ENCODE results near the gene NPFF. TPM values are rescaled to one million over a fixed set of nuclear protein-coding genes. Genes with fewer than 3 reads are reported as not detected.

Gene NPFF
- total and polyA plus RNA-seq, 2 of the 13 experiments (the other 11 are each of a cell fraction or from before 2014, with no cell fraction given) = not detected

- 0 out of 2 replicates have a peak, but pooled peaks have one; percentile 20 for TF ChIP-seq KAT8 (CRISPR knock-in tag; IDR thresholded peaks at IDR 0.05)
- TF ChIP-seq RBM39 (IDR thresholded peaks at IDR 0.05; ENCODE audit: low read depth, low read length, poor library complexity, severe bottlenecking) = peak; percentile 47
- no peak for TF ChIP-seq ZNF280D (CRISPR knock-in tag; IDR thresholded peaks at IDR 0.05)
- TF ChIP-seq ZBTB21 (CRISPR knock-in tag; IDR thresholded peaks at IDR 0.05) = no peak
- no peak for TF ChIP-seq TFDP1 (CRISPR knock-in tag; IDR thresholded peaks at IDR 0.05; ENCODE audit: borderline replicate concordance)
- no peak for TF ChIP-seq ZNF616 (CRISPR knock-in tag; IDR thresholded peaks at IDR 0.05; ENCODE audit: low read depth)
- TF ChIP-seq ZFP62 (CRISPR knock-in tag; IDR thresholded peaks at IDR 0.05) = no peak
- no peak for TF ChIP-seq ZNF33B (CRISPR knock-in tag; IDR thresholded peaks at IDR 0.05)
- peak; percentile 45; the same call in 1 of the 2 replicates for TF ChIP-seq YEATS2 (CRISPR knock-in tag; IDR thresholded peaks at IDR 0.05; ENCODE audit: borderline replicate concordance)
- TF ChIP-seq, protein P1, sequence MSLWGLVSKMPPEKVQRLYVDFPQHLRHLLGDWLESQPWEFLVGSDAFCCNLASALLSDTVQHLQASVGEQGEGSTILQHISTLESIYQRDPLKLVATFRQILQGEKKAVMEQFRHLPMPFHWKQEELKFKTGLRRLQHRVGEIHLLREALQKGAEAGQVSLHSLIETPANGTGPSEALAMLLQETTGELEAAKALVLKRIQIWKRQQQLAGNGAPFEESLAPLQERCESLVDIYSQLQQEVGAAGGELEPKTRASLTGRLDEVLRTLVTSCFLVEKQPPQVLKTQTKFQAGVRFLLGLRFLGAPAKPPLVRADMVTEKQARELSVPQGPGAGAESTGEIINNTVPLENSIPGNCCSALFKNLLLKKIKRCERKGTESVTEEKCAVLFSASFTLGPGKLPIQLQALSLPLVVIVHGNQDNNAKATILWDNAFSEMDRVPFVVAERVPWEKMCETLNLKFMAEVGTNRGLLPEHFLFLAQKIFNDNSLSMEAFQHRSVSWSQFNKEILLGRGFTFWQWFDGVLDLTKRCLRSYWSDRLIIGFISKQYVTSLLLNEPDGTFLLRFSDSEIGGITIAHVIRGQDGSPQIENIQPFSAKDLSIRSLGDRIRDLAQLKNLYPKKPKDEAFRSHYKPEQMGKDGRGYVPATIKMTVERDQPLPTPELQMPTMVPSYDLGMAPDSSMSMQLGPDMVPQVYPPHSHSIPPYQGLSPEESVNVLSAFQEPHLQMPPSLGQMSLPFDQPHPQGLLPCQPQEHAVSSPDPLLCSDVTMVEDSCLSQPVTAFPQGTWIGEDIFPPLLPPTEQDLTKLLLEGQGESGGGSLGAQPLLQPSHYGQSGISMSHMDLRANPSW (CRISPR knock-in tag; IDR thresholded peaks at IDR 0.05; ENCODE audit: borderline replicate concordance) = 0 out of 2 replicates have a peak, but pooled peaks have one; percentile 33
- TF ChIP-seq RARA (CRISPR knock-in tag; IDR thresholded peaks at IDR 0.05) = no peak
- no peak for TF ChIP-seq ZNF160 (CRISPR knock-in tag; IDR thresholded peaks at IDR 0.05)
- TF ChIP-seq ZNF605 (CRISPR knock-in tag; IDR thresholded peaks at IDR 0.05) = 0 out of 2 replicates have a peak, but pooled peaks have one; percentile 39
- no peak for TF ChIP-seq EHMT2 (IDR thresholded peaks at IDR 0.05; ENCODE audit: borderline replicate concordance, low read depth, low read length)
- peak; percentile 29; the same call in 1 of the 2 replicates for TF ChIP-seq ZBTB2 (CRISPR knock-in tag; IDR thresholded peaks at IDR 0.05; ENCODE audit: low read depth)
- TF ChIP-seq, protein P2, sequence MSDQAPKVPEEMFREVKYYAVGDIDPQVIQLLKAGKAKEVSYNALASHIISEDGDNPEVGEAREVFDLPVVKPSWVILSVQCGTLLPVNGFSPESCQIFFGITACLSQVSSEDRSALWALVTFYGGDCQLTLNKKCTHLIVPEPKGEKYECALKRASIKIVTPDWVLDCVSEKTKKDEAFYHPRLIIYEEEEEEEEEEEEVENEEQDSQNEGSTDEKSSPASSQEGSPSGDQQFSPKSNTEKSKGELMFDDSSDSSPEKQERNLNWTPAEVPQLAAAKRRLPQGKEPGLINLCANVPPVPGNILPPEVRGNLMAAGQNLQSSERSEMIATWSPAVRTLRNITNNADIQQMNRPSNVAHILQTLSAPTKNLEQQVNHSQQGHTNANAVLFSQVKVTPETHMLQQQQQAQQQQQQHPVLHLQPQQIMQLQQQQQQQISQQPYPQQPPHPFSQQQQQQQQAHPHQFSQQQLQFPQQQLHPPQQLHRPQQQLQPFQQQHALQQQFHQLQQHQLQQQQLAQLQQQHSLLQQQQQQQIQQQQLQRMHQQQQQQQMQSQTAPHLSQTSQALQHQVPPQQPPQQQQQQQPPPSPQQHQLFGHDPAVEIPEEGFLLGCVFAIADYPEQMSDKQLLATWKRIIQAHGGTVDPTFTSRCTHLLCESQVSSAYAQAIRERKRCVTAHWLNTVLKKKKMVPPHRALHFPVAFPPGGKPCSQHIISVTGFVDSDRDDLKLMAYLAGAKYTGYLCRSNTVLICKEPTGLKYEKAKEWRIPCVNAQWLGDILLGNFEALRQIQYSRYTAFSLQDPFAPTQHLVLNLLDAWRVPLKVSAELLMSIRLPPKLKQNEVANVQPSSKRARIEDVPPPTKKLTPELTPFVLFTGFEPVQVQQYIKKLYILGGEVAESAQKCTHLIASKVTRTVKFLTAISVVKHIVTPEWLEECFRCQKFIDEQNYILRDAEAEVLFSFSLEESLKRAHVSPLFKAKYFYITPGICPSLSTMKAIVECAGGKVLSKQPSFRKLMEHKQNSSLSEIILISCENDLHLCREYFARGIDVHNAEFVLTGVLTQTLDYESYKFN (CRISPR knock-in tag; conservative IDR thresholded peaks at IDR 0.05) = peak; percentile 54
These were observed 14.3 kb downstream of the NPFF start (continued) for GRCh38 chr12:53492830-53493609.
